T-cell (primary cell): ENCODE data around the gene PGM5. TPM values are rescaled to one million over a fixed set of nuclear protein-coding genes. Genes with fewer than 3 reads are reported as not detected.
"Not testable (repeated sequence)": the region's sequence is repeated elsewhere in the genome, so short reads cannot be mapped to it uniquely, and the experiment has no call there.

Source experiments
- ATAC-seq, 4 experiments: fragments of 200-7000 bp in 3 of 4; fragments of 150-1000 bp in 1 of 4; cut with Tn5 transposase; replicated peaks in 1 of 4; 1 replicate in 3 of 4; 2 replicates in 1 of 4; pipeline ENCODE4 v1.10.0; 2021; ENCODE audit warnings: moderate library complexity in 3 of 4, mild to moderate bottlenecking in 2 of 4, moderate number of reproducible peaks in 1 of 4
- CTCF ChIA-PET, 2 donors: fragments of 300-600 bp; sonication (Branson Sonifier 250); formaldehyde crosslinking; loops; one replicate each; lab custom pipeline; 2022; ENCODE audit warnings: antibody characterized with exemption in 2 of 2; lab: Charles Lee
- POLR2A ChIA-PET, 2 donors: fragments of 300-600 bp; sonication (Branson Sonifier 250); formaldehyde crosslinking; loops; one replicate each; lab custom pipeline; 2022; ENCODE audit warnings: antibody characterized with exemption in 2 of 2; lab: Charles Lee
- DNase-seq, 35 experiments: peaks; one replicate each; pipeline versions ENCODE4 v3.0.0 to v3.0.0-alpha.2; 2013 to 2023
- H3K27ac ChIP-seq: one replicate; pipeline ENCODE4 v1.5.1; 2013; ENCODE audit warnings: low read length
- H3K27me3 ChIP-seq, 2 experiments: replicated peaks in 1 of 2; 1 replicate in 1 of 2; 2 replicates in 1 of 2; pipeline versions ENCODE4 v1.6.1 to v1.7.0; 2013; ENCODE audit warnings: low read length in 1 of 2, mixed read lengths in 1 of 2; ENCODE audit not compliant: control insufficient read depth in 2 of 2, insufficient read depth in 2 of 2; ENCODE audit errors: extremely low read depth in 1 of 2
- H3K36me3 ChIP-seq, 2 donors: 1 replicate in 1 of 2; 2 replicates in 1 of 2; pipeline versions ENCODE4 v1.6.1 to v1.7.0; 2013; ENCODE audit warnings: low read length in 1 of 2; ENCODE audit not compliant: control insufficient read depth in 2 of 2, insufficient read depth in 1 of 2; ENCODE audit errors: extremely low read depth in 1 of 2
- H3K4me1 ChIP-seq, 2 experiments: 1 replicate in 1 of 2; 2 replicates in 1 of 2; pipeline versions ENCODE4 v1.6.1 to v1.7.0; 2013; ENCODE audit warnings: low read length in 2 of 2, mixed read lengths in 1 of 2; ENCODE audit not compliant: insufficient read depth in 2 of 2, control insufficient read depth in 1 of 2; ENCODE audit errors: extremely low read depth in 1 of 2
- H3K4me3 ChIP-seq, 2 donors: 1 replicate in 1 of 2; 2 replicates in 1 of 2; pipeline versions ENCODE4 v1.5.1 to v1.7.0; 2013; ENCODE audit warnings: mild to moderate bottlenecking in 2 of 2, low read length in 1 of 2, moderate library complexity in 1 of 2; ENCODE audit not compliant: control insufficient read depth in 1 of 2; ENCODE audit errors: extremely low read depth in 1 of 2
- H3K9me3 ChIP-seq: 2 replicates; pipeline ENCODE4 v1.7.0; 2013
- H3K27ac Mint-ChIP-seq, 2 donors: one replicate each; pipeline ENCODE4 v1.8.0; 2020 to 2021; ENCODE audit warnings: mild to moderate bottlenecking in 2 of 2, mixed read lengths in 2 of 2
- H3K27me3 Mint-ChIP-seq, 2 donors: one replicate each; pipeline ENCODE4 v1.8.0; 2021 to 2022; ENCODE audit warnings: mixed read lengths in 2 of 2
- H3K36me3 Mint-ChIP-seq: one replicate; pipeline ENCODE4 v1.8.0; 2021; ENCODE audit warnings: mixed read lengths
- H3K4me1 Mint-ChIP-seq, 3 donors: one replicate each; pipeline ENCODE4 v1.8.0; 2020 to 2022; ENCODE audit warnings: mixed read lengths in 3 of 3, mild to moderate bottlenecking in 1 of 3
- H3K4me3 Mint-ChIP-seq, 3 donors: one replicate each; pipeline ENCODE4 v1.8.0; 2020 to 2022; ENCODE audit warnings: mild to moderate bottlenecking in 3 of 3, mixed read lengths in 3 of 3, moderate library complexity in 3 of 3
- H3K9me3 Mint-ChIP-seq, 3 donors: one replicate each; pipeline ENCODE4 v1.8.0; 2020 to 2022; ENCODE audit warnings: mixed read lengths in 3 of 3
- WGBS: methylation state at CpG from one replicate; pipeline ENCODE4 v1.1.5; 2013; ENCODE audit warnings: missing lambda C conversion rate; ENCODE audit not compliant: insufficient coverage; 5-methylcytosine and 5-hydroxymethylcytosine counted together
- total RNA-seq, 35 experiments: library from RNA in 6 of 35; stranded (reverse) in 6 of 35; fragments of 120-200 nt in 1 of 35; gene quantifications; one replicate each; pipeline versions ENCODE4 v1.2.1 to v1.2.4 and lab custom pipeline; 2013 to 2026

PGM5 gene
- total RNA-seq, result under 1 TPM in 4 of 5 donors, not detected in 1; 0.20 to 0.69 (median 0.32) TPM
- 0.83 TPM for total RNA-seq (2013)
- 0 to 0.80 (median 0.08) reads per million in 29 experiments for total RNA-seq (lab: John Stamatoyannopoulos, UW)

DNA sequence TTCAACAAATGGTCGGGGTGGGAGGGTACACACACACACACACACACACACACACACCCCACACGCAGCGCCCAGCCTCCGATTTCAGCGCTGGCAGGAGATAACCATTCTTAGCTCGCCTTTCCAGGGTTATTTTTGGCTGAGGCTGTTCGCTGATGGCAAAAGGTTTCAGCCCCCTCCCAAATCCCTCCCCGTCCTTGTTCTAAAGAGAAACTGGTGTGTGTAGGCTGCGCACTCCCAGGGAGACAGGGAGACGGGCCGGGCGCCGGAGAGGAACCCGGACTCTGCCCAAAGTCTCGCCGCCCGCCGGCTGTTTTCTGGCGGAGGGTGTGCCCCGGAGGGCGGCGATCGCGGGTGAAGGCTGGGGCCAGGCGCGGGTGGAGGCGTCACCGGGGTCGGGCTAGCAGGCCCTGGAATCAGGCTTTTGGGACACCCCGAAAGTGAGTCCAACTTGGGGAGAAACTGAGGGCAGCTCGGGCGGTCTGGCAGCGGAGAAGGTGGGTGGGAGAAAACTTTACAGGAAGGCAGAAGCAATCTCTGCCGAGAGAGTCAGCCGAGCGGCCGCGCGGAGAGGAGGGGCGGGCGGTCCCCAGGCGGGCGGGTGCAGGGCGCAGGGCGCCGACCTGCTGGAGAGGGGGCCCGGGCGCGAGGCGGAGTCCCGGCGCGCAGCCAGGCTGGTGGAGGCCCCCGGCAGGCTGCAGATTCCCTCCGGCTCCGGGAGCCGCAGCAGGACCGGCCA is at the start of gene PGM5:
TSS of gene PGM5 (plus strand) at position 232 of the 739 bp plus-strand sequence. CDS start 517 bp downstream, outside the sequence.
- H3K36me3 ChIP-seq, H3K9me3 Mint-ChIP-seq, H3K27ac ChIP-seq, CTCF ChIA-PET, H3K36me3 Mint-ChIP-seq, H3K9me3 ChIP-seq, H3K27me3 ChIP-seq, H3K4me1 ChIP-seq, H3K27ac Mint-ChIP-seq, H3K4me1 Mint-ChIP-seq, H3K4me3 ChIP-seq: not testable (repeated sequence)
- Mint-ChIP-seq H3K4me3 (peak within 1 kb of the TSS; percentile 43 to 66 (median 52)), H3K27me3 (peaks cover 19 to 22% of the 10 kb centered on the region in 2 donors)
- DNase-seq (peak in 2 of 35 experiments; percentile 1 to 2), ATAC-seq (peak; percentile 34 to 56 (median 40))
- 3% methylated on average over 45 of the region's 58 CpGs for WGBS
- POLR2A ChIA-PET, result interaction anchor here in 1 of 2 donors (0.5 kb wide), 1 partner anchor 656 kb away, joined by 3 read pairs; no protein-coding TSS in a partner anchor

DNA sequence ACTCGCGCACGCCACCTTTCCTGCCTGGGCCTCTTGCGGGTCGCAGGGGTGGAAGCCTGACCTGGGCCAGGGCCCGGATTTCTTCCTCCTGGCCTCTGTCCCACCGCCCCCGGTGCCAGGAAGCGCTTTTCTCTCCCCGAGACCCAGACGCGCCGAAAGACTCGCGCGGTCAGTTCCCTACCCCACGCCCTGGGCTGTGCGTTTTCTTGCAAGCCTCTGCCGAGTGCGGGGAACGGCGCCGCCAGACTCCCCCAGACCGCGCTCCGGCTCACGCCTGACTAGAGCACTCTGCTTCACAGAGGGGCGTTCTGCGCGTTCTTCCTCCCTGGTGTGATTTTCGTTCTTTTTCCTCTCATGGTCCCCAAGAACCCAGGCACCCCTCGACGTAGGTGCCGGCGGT is 49.3 kb upstream of the PGM5 start:
- H3K9me3 ChIP-seq, H3K27me3 Mint-ChIP-seq, H3K4me3 ChIP-seq, H3K36me3 ChIP-seq, H3K9me3 Mint-ChIP-seq, H3K27ac ChIP-seq, H3K4me1 Mint-ChIP-seq, CTCF ChIA-PET, H3K4me1 ChIP-seq, H3K27me3 ChIP-seq, H3K27ac Mint-ChIP-seq, H3K36me3 Mint-ChIP-seq, DNase-seq, H3K4me3 Mint-ChIP-seq, POLR2A ChIA-PET: not testable (repeated sequence)
- WGBS, result no CpG with 5 or more reads among the region's 35 CpGs
- ATAC-seq, result peak in 2 of 4 experiments; percentile 7 to 24

DNA sequence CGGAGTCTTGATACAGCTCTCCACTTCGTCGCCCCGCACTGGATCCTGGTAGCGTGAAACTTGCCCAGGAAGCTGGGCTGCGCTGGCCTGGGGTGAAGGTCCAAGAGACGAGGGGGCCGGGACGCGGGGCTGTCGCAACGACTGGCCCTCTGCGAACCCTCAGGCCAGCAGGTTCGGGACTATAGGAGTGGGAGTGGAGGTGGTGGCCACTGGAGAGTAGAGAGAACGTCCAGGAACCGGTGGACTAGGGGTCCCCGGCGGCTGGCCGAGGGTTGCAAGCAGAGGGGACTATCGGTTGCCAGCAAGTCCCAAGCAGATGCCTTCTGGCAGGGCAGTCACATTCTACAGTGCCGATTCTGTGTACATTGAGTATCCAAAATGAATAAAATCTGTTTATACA is 48.8 kb upstream of the PGM5 start:
- 53% methylated on average over 7 of the region's 21 CpGs for WGBS

DNA sequence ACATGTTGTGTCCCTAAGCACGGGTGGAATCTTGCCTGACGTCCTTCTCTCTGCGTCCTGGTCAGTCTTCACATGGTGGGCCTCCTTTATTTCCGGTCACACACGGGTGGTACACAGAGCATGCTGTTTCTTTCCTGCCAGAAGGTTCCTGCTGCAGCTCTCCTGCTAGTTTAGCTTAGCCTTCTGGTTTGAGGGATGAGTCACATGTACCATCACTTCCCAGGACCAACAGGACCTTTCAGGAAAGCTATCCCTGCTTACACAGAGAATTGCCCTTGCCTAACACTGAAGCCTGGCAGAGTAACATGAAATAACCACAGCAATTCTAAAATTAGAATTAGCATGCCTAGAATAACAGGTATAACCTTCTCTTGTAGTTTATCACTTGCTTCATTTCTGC is 45.2 kb upstream of the PGM5 start:
- H3K4me3 Mint-ChIP-seq, CTCF ChIA-PET, ATAC-seq, H3K4me1 Mint-ChIP-seq, H3K27ac ChIP-seq, H3K27me3 Mint-ChIP-seq, H3K27me3 ChIP-seq, H3K36me3 ChIP-seq, H3K9me3 Mint-ChIP-seq, H3K4me3 ChIP-seq, H3K36me3 Mint-ChIP-seq, H3K27ac Mint-ChIP-seq, H3K9me3 ChIP-seq, POLR2A ChIA-PET, H3K4me1 ChIP-seq, DNase-seq: not testable (repeated sequence)
- WGBS, result no CpG with 5 or more reads among the region's 5 CpGs

More for the DNA sequence above, 48.8 kb upstream of the PGM5 start:
- H3K27me3 ChIP-seq, H3K4me3 ChIP-seq, H3K27me3 Mint-ChIP-seq, H3K4me1 ChIP-seq, H3K27ac Mint-ChIP-seq, H3K4me1 Mint-ChIP-seq, H3K27ac ChIP-seq, H3K36me3 Mint-ChIP-seq, DNase-seq, H3K9me3 Mint-ChIP-seq, POLR2A ChIA-PET, H3K9me3 ChIP-seq, H3K36me3 ChIP-seq, H3K4me3 Mint-ChIP-seq, CTCF ChIA-PET: not testable (repeated sequence)
- peak in 1 of 4 experiments; percentile 38 for ATAC-seq

DNA sequence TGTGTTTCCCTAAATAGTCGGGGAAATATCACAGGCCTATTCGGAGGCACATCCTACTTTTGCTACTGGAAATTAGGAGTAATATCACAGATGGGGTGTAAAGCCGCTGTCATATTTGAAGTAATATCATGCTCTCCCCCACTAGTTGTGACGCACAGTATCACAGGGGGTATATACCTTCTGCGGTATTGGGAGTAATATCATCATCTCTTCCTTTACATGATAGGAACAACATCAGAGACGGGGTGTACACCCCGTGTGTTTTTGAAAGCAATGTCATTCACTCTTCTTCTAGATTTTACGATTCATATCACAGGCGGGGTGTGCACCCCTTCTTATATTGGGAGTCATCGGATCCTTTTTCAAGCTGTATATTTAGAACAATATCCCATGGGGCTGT is 38.2 kb upstream of the PGM5 start:
- H3K4me3 Mint-ChIP-seq, H3K4me1 Mint-ChIP-seq, H3K9me3 ChIP-seq, H3K9me3 Mint-ChIP-seq, POLR2A ChIA-PET, DNase-seq, H3K27me3 ChIP-seq, H3K36me3 ChIP-seq, H3K27me3 Mint-ChIP-seq, H3K4me1 ChIP-seq, H3K27ac ChIP-seq, H3K36me3 Mint-ChIP-seq, CTCF ChIA-PET, H3K4me3 ChIP-seq, H3K27ac Mint-ChIP-seq: not testable (repeated sequence)
- peak in 2 of 4 experiments; percentile 28 to 37 for ATAC-seq
- no CpG with 5 or more reads among the region's 10 CpGs for WGBS

DNA sequence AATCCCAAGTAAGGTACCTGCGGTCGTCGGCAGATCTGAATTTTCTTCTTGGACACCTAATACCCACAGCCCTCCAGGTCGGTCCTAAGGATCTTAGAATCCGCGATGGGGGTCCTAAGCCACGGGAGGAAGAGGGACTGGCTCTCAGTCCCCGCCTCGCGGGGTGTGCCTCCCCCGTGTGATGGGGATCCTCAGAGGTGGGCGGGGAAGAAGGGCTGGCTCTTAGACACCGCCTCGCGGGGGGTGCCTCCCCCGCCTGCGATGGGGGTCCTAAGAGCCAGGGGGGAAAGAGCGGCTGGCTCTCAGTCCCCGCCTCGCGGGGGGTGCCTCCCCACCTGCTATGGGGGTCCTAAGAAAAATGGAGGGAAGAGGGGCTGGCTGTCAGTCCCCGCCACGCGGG is 32.7 kb upstream of the PGM5 start:
- CTCF ChIA-PET, H3K4me1 ChIP-seq, H3K27me3 ChIP-seq, H3K9me3 Mint-ChIP-seq, H3K4me3 Mint-ChIP-seq, H3K36me3 Mint-ChIP-seq, H3K36me3 ChIP-seq, H3K27ac Mint-ChIP-seq, H3K4me1 Mint-ChIP-seq, H3K27me3 Mint-ChIP-seq, H3K9me3 ChIP-seq, POLR2A ChIA-PET, DNase-seq, H3K27ac ChIP-seq, H3K4me3 ChIP-seq: not testable (repeated sequence)
- no CpG with 5 or more reads among the region's 24 CpGs for WGBS
- ATAC-seq, result peak in 1 of 4 experiments; percentile 20
